Neural crest cell (in vitro differentiated cells): ENCODE measurements around the gene ZCCHC2. TPM values are rescaled to one million over a fixed set of nuclear protein-coding genes. Genes with fewer than 3 reads are reported as not detected.

Experiments used
- DNase-seq: peaks from one replicate; pipeline ENCODE4 v3.0.0; 2021; ENCODE audit warnings: low read depth, mixed read lengths, low spot score
- H3K27ac Mint-ChIP-seq: one replicate; pipeline ENCODE4 v1.8.0; 2021; ENCODE audit warnings: mild to moderate bottlenecking, mixed read lengths; ENCODE audit not compliant: unreplicated experiment
- H3K27me3 Mint-ChIP-seq: 2 replicates; pipeline ENCODE4 v1.8.0; 2021; ENCODE audit warnings: low read depth, mild to moderate bottlenecking, mixed read lengths
- H3K36me3 Mint-ChIP-seq: 2 replicates; pipeline ENCODE4 v1.8.0; 2021; ENCODE audit warnings: low read depth, mild to moderate bottlenecking, mixed read lengths
- H3K4me1 Mint-ChIP-seq: 2 replicates; pipeline ENCODE4 v1.8.0; 2021; ENCODE audit warnings: mixed read lengths
- H3K4me3 Mint-ChIP-seq: one replicate; pipeline ENCODE4 v1.8.0; 2021; ENCODE audit warnings: mild to moderate bottlenecking, mixed read lengths
- H3K9me3 Mint-ChIP-seq: 2 replicates; pipeline ENCODE4 v1.8.0; 2021; ENCODE audit warnings: mixed read lengths
- CTCF ChIP-seq: fragments of 200-600 bp; sonication (generic); conservative IDR thresholded peaks from 2 replicates; pipeline ENCODE4 v1.5.0; 2021; ENCODE audit warnings: antibody characterized with exemption, mild to moderate bottlenecking
- total RNA-seq: library from RNA; stranded (reverse); gene quantifications from 2 replicates; pipeline ENCODE4 v1.2.1, GENCODE V29; 2021

ZCCHC2 gene
- total RNA-seq, 1 donor from 2014 or later, result 14.7 TPM

GRCh38 chr18:62612776-62613175, 90.0 kb downstream of the ZCCHC2 start:
- H3K4me1 Mint-ChIP-seq, result peaks cover 22% of the 10 kb centered on the region
- no peak for TF ChIP-seq CTCF
- H3K9me3 Mint-ChIP-seq, result no peaks in the 10 kb centered on the region
- no peak overlapping the region for H3K27ac Mint-ChIP-seq
- no peak for DNase-seq
- H3K27me3 Mint-ChIP-seq, result no peaks in the 10 kb centered on the region
- H3K36me3 Mint-ChIP-seq, result no peaks in the 10 kb centered on the region
- H3K4me3 Mint-ChIP-seq, result no peak overlapping the region

GRCh38 chr18:62614494-62614893, 91.7 kb downstream of the ZCCHC2 start:
- no peaks in the 10 kb centered on the region for H3K36me3 Mint-ChIP-seq
- H3K4me3 Mint-ChIP-seq, result no peak overlapping the region
- no peak for DNase-seq
- peaks cover 21% of the 10 kb centered on the region for H3K4me1 Mint-ChIP-seq
- no peaks in the 10 kb centered on the region for H3K9me3 Mint-ChIP-seq
- no peak for TF ChIP-seq CTCF
- no peaks in the 10 kb centered on the region for H3K27me3 Mint-ChIP-seq
- no peak overlapping the region for H3K27ac Mint-ChIP-seq

GRCh38 chr18:62616331-62616805, 93.5 kb downstream of the ZCCHC2 start:
- no peak for TF ChIP-seq CTCF
- H3K9me3 Mint-ChIP-seq, result no peaks in the 10 kb centered on the region
- no peaks in the 10 kb centered on the region for H3K36me3 Mint-ChIP-seq
- no peak overlapping the region for H3K4me3 Mint-ChIP-seq
- H3K27ac Mint-ChIP-seq, result peak overlapping the region; percentile 71
- H3K27me3 Mint-ChIP-seq, result no peaks in the 10 kb centered on the region
- DNase-seq, result no peak
- H3K4me1 Mint-ChIP-seq, result peaks cover 3% of the 10 kb centered on the region

- no peak for TF ChIP-seq CTCF
- Mint-ChIP-seq H3K9me3 (no peaks in the 10 kb centered on the region), H3K4me1 (no peaks in the 10 kb centered on the region), H3K27ac (no peak overlapping the region), H3K4me3 (no peak overlapping the region), H3K36me3 (no peaks in the 10 kb centered on the region), H3K27me3 (no peaks in the 10 kb centered on the region)
- DNase-seq, result no peak
These were observed 95.2 kb downstream of the ZCCHC2 start for GRCh38 chr18:62617793-62618591.

- TF ChIP-seq CTCF, result no peak
- Mint-ChIP-seq H3K27ac (no peak overlapping the region), H3K4me3 (no peak overlapping the region), H3K9me3 (no peaks in the 10 kb centered on the region), H3K4me1 (no peaks in the 10 kb centered on the region), H3K36me3 (no peaks in the 10 kb centered on the region), H3K27me3 (no peaks in the 10 kb centered on the region)
- no peak for DNase-seq
These were observed 95.9 kb downstream of the ZCCHC2 start for GRCh38 chr18:62618735-62619134.
